T-helper 17 cell (primary cell): ENCODE results near the gene GNAZ. TPM values are rescaled to one million over a fixed set of nuclear protein-coding genes. Genes with fewer than 3 reads are reported as not detected.

Experiments used
- ATAC-seq: fragments of 150-1000 bp; cut with Tn5 transposase; 2 replicates; pipeline ENCODE4 v1.10.0; 2021; ENCODE audit warnings: mild to moderate bottlenecking, moderate library complexity
- DNase-seq, 3 donors: peaks; one replicate each; pipeline versions ENCODE4 v3.0.0 to v3.0.0-alpha.2; 2020 to 2021
- H3K9me3 ChIP-seq: one replicate; pipeline ENCODE4 v1.7.0; 2013; ENCODE audit warnings: low read length, mild to moderate bottlenecking; ENCODE audit not compliant: control insufficient read depth, poor library complexity, severe bottlenecking
- H3K27ac Mint-ChIP-seq: one replicate; pipeline ENCODE4 v1.8.0; 2022; ENCODE audit warnings: mild to moderate bottlenecking, moderate library complexity, mixed read lengths
- H3K27me3 Mint-ChIP-seq: one replicate; pipeline ENCODE4 v1.8.0; 2022; ENCODE audit warnings: mixed read lengths
- H3K36me3 Mint-ChIP-seq: one replicate; pipeline ENCODE4 v1.8.0; 2022; ENCODE audit warnings: low read depth, mixed read lengths
- H3K4me1 Mint-ChIP-seq: one replicate; pipeline ENCODE4 v1.8.0; 2022; ENCODE audit warnings: mild to moderate bottlenecking, mixed read lengths
- H3K4me3 Mint-ChIP-seq: one replicate; pipeline ENCODE4 v1.8.0; 2022; ENCODE audit warnings: mild to moderate bottlenecking, moderate library complexity, mixed read lengths
- total RNA-seq, 4 donors: library from RNA in 2 of 4; stranded (reverse) in 2 of 4; gene quantifications; one replicate each; pipeline ENCODE4 v1.2.3 and lab custom pipeline; 2022 to 2026

Gene GNAZ
- total RNA-seq, 2 donors from 2014 or later, result 1.4 to 44.1 TPM

GRCh38 chr22:23053051-23053707 is 17.1 kb upstream of the GNAZ start:
- ATAC-seq (no peak), DNase-seq (no peak)
- Mint-ChIP-seq H3K4me3 (no peak overlapping the region), H3K27me3 (peaks cover 24% of the 10 kb centered on the region), H3K36me3 (no peaks in the 10 kb centered on the region), H3K27ac (no peak overlapping the region), H3K4me1 (no peaks in the 10 kb centered on the region)
- H3K9me3 ChIP-seq, result no peaks in the 10 kb centered on the region

GRCh38 chr22:23053912-23054530 is 16.3 kb upstream of the GNAZ start:
- H3K9me3 ChIP-seq, result no peaks in the 10 kb centered on the region
- H3K4me3 Mint-ChIP-seq, result no peak overlapping the region
- no peaks in the 10 kb centered on the region for H3K4me1 Mint-ChIP-seq
- H3K36me3 Mint-ChIP-seq, result no peaks in the 10 kb centered on the region
- peaks cover 18% of the 10 kb centered on the region for H3K27me3 Mint-ChIP-seq
- DNase-seq (no peak), ATAC-seq (no peak)
- no peak overlapping the region for H3K27ac Mint-ChIP-seq

- Mint-ChIP-seq H3K27me3 (peaks cover 11% of the 10 kb centered on the region), H3K4me3 (no peak overlapping the region), H3K36me3 (no peaks in the 10 kb centered on the region), H3K27ac (no peak overlapping the region), H3K4me1 (no peaks in the 10 kb centered on the region)
- ATAC-seq (no peak), DNase-seq (no peak)
- H3K9me3 ChIP-seq, result no peaks in the 10 kb centered on the region
Measured at GRCh38 chr22:23054531-23055257, 15.6 kb upstream of the GNAZ start.

DNA sequence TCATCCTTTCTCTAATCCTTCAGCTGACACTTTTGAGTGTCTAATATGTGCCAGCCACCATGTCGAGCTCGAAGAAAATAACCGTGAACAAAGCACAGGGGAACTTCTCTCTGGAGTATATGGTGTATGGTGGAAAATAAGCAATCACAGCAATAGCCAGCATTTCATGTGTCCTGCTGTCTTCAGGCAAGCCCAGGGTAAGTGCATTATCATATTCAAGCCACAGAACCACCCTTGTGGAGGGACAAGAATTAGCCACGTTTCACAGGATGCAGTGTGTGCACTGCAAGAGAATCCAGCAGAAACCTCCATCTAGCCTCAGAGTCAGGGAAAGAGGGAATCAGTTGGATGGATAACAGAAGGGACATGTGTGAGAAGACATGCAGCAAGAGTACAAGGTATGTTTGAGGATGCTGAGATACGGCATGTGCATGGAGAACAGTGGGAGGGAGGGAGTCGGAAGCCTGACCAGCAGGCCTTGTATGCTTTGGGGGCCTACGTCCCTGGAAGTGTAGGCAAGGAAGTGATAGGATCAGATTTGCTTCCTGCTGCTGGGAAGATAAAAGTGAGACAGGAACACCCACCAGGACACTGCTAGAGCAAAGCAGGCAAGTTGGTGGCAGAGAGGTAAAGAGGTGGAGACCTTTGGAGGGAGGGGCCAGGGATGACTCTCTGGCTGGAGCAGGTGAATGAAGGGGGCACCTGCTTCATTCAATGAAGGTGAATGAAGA is 14.7 kb upstream of the GNAZ start:
- H3K36me3 Mint-ChIP-seq, result no peaks in the 10 kb centered on the region
- no peak overlapping the region for H3K4me3 Mint-ChIP-seq

DNA sequence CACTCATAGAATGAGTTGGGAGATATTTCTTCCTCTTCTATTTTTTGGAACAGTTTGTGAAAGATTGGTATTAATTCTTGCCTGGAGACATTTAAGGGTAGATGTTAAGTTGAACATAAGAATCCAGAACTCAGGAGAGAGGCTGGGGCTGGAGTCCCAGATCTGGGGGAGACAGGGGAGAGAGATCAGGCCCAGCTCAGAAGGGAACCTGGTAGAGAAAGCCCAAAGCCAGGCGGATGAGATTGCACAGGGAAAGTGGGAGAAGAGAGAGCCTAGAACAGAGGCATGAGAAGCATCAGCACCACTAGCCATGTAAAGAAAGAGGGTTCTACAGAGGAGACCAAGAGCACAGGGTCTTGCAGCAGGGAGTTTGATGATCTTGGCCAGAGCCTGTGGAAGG is 13.0 kb upstream of the GNAZ start:
- H3K27ac Mint-ChIP-seq, result no peak overlapping the region
- peaks cover 7% of the 10 kb centered on the region for H3K27me3 Mint-ChIP-seq
- no peak for ATAC-seq
- no peak overlapping the region for H3K4me3 Mint-ChIP-seq
- H3K9me3 ChIP-seq, result no peaks in the 10 kb centered on the region
- no peaks in the 10 kb centered on the region for H3K36me3 Mint-ChIP-seq
- no peaks in the 10 kb centered on the region for H3K4me1 Mint-ChIP-seq
- no peak for DNase-seq

More for the DNA sequence above, 14.7 kb upstream of the GNAZ start:
- Mint-ChIP-seq H3K27ac (no peak overlapping the region), H3K4me1 (no peaks in the 10 kb centered on the region), H3K27me3 (peaks cover 9% of the 10 kb centered on the region)
- H3K9me3 ChIP-seq, result no peaks in the 10 kb centered on the region
- no peak for DNase-seq
- no peak for ATAC-seq

GRCh38 chr22:23058063-23058462 is 12.3 kb upstream of the GNAZ start:
- peaks cover 7% of the 10 kb centered on the region for H3K27me3 Mint-ChIP-seq
- H3K4me3 Mint-ChIP-seq, result no peak overlapping the region
- H3K4me1 Mint-ChIP-seq, result no peaks in the 10 kb centered on the region
- H3K36me3 Mint-ChIP-seq, result no peaks in the 10 kb centered on the region
- no peaks in the 10 kb centered on the region for H3K9me3 ChIP-seq
- ATAC-seq (no peak), DNase-seq (no peak)
- H3K27ac Mint-ChIP-seq, result no peak overlapping the region

- H3K4me3 Mint-ChIP-seq, result no peak overlapping the region
- H3K4me1 Mint-ChIP-seq, result no peaks in the 10 kb centered on the region
- H3K9me3 ChIP-seq, result no peaks in the 10 kb centered on the region
- no peak overlapping the region for H3K27ac Mint-ChIP-seq
- ATAC-seq (no peak), DNase-seq (no peak)
- H3K27me3 Mint-ChIP-seq, result peaks cover 7% of the 10 kb centered on the region
- H3K36me3 Mint-ChIP-seq, result no peaks in the 10 kb centered on the region
Measured at GRCh38 chr22:23058481-23059283, 11.6 kb upstream of the GNAZ start.

DNA sequence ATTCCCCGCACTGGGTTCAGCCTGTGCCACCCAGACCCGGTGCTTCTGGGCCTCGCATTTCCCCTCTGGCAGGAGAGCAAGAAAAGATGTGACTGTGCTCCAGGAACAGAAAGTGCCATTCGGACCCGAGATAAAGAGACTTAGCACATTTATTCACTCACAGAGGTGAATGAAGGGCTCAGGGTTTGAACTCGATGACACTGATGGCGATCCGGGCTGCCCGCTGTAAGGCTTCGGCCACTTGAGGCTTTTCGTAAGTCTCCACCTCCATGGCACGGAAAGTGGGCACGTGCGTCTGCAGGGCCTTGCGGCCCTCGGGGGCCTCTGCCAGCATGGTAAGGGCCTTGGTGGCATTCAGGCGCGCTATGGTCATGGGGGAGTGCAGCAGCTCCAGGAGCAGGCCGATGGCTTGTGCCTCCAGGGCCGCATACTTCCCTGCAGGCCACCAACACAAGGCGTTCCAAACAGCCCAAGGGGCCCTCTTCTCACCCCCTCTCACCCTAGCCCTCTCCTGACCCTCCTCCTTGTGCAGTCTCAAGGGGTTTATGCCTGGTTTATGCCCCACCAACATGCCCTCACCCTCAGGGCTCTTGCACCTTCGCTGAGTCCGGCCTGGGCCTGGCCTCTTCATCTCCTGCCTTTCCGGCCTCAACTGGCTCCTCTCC is 10.9 kb upstream of the GNAZ start:
- Mint-ChIP-seq H3K27ac (no peak overlapping the region), H3K27me3 (peaks cover 7% of the 10 kb centered on the region), H3K36me3 (no peaks in the 10 kb centered on the region), H3K4me3 (no peak overlapping the region), H3K4me1 (no peaks in the 10 kb centered on the region)
- DNase-seq (no peak), ATAC-seq (no peak)
- no peaks in the 10 kb centered on the region for H3K9me3 ChIP-seq

- Mint-ChIP-seq H3K4me3 (no peak overlapping the region), H3K27me3 (peaks cover 7% of the 10 kb centered on the region), H3K27ac (no peak overlapping the region), H3K4me1 (peaks cover under 1% of the 10 kb centered on the region), H3K36me3 (no peaks in the 10 kb centered on the region)
- H3K9me3 ChIP-seq, result no peaks in the 10 kb centered on the region
- DNase-seq (no peak), ATAC-seq (no peak)
Measured at GRCh38 chr22:23060612-23061400, 9.5 kb upstream of the GNAZ start.

DNA sequence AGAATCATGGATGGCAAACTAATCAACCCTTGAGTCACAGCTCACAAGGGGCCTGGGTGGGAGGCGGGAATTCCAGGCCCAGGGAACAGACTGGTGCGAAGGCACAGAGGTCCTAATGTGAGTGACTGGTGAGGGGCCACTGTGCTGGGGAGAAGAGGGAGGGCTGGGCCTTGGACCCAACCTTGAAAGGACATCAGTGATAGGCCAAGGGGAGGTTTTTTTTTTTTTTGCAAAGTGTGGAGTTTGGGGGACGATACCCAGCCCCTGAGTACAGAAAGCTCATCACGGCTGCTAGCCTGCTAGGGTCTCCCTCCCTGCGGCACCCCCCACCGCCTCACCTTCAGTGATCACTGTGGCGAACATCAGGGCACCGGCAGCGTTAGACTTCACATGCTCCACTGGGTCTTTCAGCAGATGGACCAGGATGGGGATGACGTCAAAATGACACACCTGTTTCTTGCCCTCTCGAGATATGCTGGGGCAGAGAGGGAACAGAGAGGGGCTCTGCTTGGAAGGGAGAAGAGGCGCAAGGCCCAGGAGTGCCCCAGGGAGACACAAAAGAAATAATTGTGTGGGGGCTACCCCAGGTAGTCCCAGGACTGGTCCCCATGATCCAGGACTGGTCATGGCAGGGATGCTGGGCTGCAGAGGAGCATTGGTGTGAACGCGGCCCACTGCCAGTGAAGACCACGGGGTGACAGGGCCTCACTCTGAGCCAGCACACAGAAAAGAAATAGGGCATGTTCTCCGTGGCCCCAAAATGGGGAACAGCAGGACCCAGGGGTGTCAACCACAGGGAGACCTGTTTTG is 8.6 kb upstream of the GNAZ start:
- Mint-ChIP-seq H3K36me3 (no peaks in the 10 kb centered on the region), H3K4me3 (no peak overlapping the region), H3K27ac (no peak overlapping the region), H3K4me1 (peaks cover 5% of the 10 kb centered on the region), H3K27me3 (peaks cover 7% of the 10 kb centered on the region)
- no peaks in the 10 kb centered on the region for H3K9me3 ChIP-seq
- DNase-seq (no peak), ATAC-seq (no peak)
